Measurements from ENCODE around the gene MED4.

DNA sequence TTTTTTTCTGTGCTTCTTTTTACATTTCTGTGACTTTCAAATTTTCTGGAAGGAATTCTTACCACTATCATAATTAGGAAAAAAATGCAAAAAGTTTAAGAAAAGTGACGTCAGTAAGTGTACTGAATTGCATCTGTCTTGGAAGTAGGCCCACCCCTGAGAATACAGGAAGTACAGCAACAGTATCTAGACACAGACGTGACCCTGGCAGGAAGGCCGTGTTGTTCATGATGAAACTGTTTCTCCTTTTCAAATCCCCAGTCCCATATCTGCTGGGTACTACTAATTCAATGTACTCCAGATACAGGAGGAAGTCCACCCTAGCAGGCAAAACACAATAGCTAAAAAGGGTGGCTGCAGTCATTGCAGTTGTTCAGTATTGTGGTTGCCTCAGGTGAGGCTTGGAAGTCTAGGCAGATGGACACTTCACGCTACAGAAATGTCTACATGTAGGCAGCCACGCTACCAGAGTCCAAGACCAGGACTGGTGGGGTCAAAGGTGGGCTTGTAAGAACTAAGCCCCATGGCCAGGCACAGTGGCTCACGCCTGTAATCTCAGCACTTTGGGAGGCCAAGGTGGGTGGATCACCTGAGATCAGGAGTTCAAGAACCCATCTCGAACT, 49.6 kb upstream of the MED4 start:
- TF ChIP-seq, protein P1, sequence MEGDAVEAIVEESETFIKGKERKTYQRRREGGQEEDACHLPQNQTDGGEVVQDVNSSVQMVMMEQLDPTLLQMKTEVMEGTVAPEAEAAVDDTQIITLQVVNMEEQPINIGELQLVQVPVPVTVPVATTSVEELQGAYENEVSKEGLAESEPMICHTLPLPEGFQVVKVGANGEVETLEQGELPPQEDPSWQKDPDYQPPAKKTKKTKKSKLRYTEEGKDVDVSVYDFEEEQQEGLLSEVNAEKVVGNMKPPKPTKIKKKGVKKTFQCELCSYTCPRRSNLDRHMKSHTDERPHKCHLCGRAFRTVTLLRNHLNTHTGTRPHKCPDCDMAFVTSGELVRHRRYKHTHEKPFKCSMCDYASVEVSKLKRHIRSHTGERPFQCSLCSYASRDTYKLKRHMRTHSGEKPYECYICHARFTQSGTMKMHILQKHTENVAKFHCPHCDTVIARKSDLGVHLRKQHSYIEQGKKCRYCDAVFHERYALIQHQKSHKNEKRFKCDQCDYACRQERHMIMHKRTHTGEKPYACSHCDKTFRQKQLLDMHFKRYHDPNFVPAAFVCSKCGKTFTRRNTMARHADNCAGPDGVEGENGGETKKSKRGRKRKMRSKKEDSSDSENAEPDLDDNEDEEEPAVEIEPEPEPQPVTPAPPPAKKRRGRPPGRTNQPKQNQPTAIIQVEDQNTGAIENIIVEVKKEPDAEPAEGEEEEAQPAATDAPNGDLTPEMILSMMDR (IDR thresholded peaks at IDR 0.05): no peak
- TF ChIP-seq TCF7L2 (IDR thresholded peaks at IDR 0.05; ENCODE audit: low read depth, low read length) (no peak), POLR2AphosphoS5 (IDR thresholded peaks at IDR 0.05; ENCODE audit: low read depth, low read length) (no peak), SIN3A (IDR thresholded peaks at IDR 0.05; ENCODE audit: borderline replicate concordance, insufficient read depth, low read depth, low read length) (no peak)

All from Panc1 (cell line).